ENCODE measurements around the gene FAM163A.
"Not testable (repeated sequence)": the region's sequence is repeated elsewhere in the genome, so short reads cannot be mapped to it uniquely, and the experiment has no call there.

The FAM163A gene

DNA sequence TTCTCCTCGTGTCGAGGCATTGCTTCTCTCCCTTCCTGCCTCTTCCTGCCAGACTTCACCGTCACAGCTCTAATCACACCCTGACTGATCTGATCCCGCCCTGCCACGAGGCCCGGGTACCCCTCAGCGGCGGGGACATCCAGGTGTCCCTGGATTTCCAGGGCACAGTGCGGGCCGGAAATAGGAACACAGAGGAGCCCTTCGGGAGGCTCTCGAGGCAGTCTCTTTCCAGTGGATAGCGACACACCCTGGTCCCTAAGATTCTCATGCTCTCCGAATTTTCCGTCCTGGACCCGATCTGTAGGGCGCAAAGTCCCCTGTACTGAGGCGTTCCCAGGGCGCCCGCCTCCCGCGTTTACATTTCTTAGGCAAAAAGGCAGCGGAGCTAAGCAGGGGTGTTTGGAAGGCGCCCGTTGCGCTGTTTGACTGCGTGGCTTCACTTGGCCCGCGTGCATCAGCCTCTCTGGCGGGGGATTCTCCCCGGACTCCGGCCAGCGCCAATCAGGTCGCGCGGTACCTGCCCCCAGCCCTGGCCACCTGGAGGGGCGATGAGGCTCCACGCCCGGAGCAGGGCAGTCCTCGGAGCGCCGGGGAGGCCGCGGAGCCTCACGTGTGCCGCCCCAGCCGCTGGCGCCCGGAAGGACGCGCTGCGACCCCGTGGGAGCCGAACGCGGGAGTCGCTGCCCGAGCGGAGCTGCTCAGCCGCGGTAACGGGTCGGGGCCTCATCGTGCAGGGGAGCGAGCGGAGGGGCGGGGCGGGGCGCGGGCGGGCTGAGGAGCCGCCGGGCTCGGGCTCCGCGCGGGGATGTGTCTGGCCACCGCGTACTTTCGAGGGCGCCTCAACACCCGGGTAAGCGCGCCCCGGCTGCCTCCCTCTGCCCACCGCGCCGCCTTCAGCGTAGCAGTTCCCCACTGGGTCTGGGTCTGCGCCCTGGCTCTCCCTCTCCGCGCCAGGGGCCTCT lies at the start of gene FAM163A:
TSS of gene FAM163A (plus strand) at position 575 of the 962 bp plus-strand sequence. CDS start 69,807 bp downstream, outside the sequence.
- peak; percentile 33 for ATAC-seq
- Mint-ChIP-seq H3K4me3 (no peak within 1 kb of the TSS), H3K36me3 (no peaks in the 10 kb centered on the region), H3K9me3 (no peaks in the 10 kb centered on the region), H3K4me1 (peaks cover 8% of the 10 kb centered on the region), H3K27ac (no peak within 1 kb of the TSS)
- no peak for DNase-seq (ENCODE audit: low spot score in 2 of 2)

DNA sequence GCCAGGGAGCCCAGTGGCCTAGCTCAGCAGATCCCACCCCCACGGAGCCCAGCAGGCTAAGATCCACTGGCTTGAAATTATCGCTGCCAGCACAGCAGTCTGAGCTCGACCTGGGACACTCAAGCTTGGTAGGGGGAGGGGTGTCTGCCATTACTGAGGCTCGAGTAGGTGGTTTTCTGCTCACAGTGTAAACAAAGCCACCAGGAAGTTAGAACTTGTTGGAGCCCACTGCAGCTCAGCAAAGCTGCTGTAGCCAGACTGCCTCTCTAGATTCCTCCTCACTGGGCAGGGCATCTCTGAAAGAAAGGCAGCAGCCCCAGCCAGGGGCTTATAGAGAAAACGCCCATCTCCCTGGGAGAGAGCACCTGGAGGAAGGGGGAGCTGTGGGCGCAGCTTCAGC lies 48.6 kb upstream of the FAM163A start:
- H3K27ac Mint-ChIP-seq; H3K36me3 Mint-ChIP-seq; H3K9me3 Mint-ChIP-seq; H3K4me1 Mint-ChIP-seq; H3K4me3 Mint-ChIP-seq; DNase-seq (ENCODE audit: low spot score in 2 of 2); ATAC-seq: not testable (repeated sequence)

DNA sequence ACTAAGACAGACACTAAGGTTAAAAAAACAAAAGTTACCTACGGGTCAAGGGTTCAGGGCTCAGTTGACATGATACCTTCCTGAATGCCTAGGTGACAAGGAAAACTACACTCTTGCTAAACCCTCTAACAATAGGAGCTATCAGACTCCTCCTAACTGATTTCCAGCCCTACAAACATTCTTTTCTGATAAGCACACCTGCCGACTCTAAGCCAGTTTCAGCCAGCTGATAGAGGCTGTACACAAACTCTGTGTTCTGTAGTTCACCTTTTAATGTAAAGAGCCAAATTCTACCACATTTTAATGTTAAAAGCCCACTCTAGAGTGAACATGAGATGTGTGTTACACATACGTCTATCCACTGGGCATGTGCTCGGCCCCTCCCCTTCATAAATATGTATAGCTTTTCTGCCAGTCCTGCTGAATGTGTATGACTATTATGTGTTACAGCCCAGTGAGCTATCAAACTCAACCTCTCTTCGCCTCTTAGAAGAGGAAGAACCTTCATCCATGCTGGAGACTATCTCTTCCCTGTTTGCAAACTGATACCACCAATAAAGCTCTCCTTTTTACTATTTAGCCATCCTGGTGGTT lies 40.0 kb upstream of the FAM163A start:
- H3K4me1 Mint-ChIP-seq: no peaks in the 10 kb centered on the region

GRCh38 chr1:179706339-179706941 lies 36.7 kb upstream of the FAM163A start:
- Mint-ChIP-seq H3K9me3 (no peaks in the 10 kb centered on the region), H3K27ac (no peak overlapping the region), H3K36me3 (no peaks in the 10 kb centered on the region), H3K4me1 (no peaks in the 10 kb centered on the region), H3K4me3 (no peak overlapping the region)
- ATAC-seq (no peak), DNase-seq (ENCODE audit: low spot score in 2 of 2) (peak; percentile 22 to 57)

More for the DNA sequence above, 40.0 kb upstream of the FAM163A start:
- H3K9me3 Mint-ChIP-seq: no peaks in the 10 kb centered on the region
- H3K27ac Mint-ChIP-seq: no peak overlapping the region
- DNase-seq (ENCODE audit: low spot score in 2 of 2): no peak
- H3K36me3 Mint-ChIP-seq: no peaks in the 10 kb centered on the region
- ATAC-seq: no peak
- no peak overlapping the region for H3K4me3 Mint-ChIP-seq

DNA sequence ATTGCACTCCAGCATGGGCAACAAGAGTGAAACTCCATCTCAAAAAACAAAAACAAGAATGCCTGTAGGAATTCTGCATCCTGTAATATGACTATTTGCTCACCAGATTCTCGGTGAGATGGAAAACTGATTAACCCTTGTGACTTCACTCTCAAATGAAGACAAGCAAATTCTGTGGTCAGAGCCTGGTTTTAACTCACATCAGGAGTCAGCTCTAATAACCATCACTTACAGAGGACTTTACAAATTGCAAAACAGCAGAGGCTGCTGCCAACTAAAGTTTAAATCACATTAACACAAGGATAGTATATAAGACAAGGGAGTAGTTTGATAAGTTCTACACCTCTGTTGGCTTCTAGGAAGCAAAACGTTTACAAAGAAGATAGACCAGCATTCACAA lies 35.7 kb upstream of the FAM163A start:
- Mint-ChIP-seq H3K9me3 (no peaks in the 10 kb centered on the region), H3K27ac (no peak overlapping the region), H3K4me3 (no peak overlapping the region), H3K36me3 (no peaks in the 10 kb centered on the region), H3K4me1 (no peaks in the 10 kb centered on the region)
- ATAC-seq (no peak), DNase-seq (ENCODE audit: low spot score in 2 of 2) (no peak)

- Mint-ChIP-seq H3K27ac (no peak overlapping the region), H3K36me3 (no peaks in the 10 kb centered on the region), H3K9me3 (no peaks in the 10 kb centered on the region), H3K4me3 (no peak overlapping the region), H3K4me1 (no peaks in the 10 kb centered on the region)
- DNase-seq (ENCODE audit: low spot score in 2 of 2) (no peak), ATAC-seq (no peak)
Observed at GRCh38 chr1:179708434-179709195, 34.5 kb upstream of the FAM163A start.

DNA sequence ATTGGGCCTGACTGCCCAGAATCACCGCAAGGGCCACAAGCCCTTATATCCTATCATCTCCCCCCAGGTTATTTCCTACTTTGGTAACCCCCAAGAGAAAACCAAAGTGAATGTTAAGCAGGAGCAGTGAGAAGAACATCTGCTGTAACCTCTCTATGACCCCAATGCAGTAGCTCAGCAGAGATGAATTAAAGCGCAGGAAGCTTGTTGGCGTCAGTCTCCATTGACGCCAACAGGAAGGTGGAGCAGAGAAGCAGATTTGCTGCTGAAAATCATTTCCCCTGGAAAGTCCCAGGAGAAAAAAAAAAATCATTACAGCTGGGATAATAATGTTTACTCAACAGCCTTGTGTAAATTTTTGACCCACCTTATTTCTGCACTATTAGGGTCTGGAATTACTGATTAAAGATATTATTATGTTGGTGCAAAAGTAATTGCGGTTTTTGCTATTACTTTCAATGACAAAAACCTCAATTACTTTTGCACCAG lies 33.2 kb upstream of the FAM163A start:
- no peak overlapping the region for H3K4me3 Mint-ChIP-seq
- ATAC-seq (no peak), DNase-seq (ENCODE audit: low spot score in 2 of 2) (no peak)
- no peaks in the 10 kb centered on the region for H3K36me3 Mint-ChIP-seq
- H3K27ac Mint-ChIP-seq: no peak overlapping the region
- H3K4me1 Mint-ChIP-seq: no peaks in the 10 kb centered on the region
- H3K9me3 Mint-ChIP-seq: peaks cover 9% of the 10 kb centered on the region

DNA sequence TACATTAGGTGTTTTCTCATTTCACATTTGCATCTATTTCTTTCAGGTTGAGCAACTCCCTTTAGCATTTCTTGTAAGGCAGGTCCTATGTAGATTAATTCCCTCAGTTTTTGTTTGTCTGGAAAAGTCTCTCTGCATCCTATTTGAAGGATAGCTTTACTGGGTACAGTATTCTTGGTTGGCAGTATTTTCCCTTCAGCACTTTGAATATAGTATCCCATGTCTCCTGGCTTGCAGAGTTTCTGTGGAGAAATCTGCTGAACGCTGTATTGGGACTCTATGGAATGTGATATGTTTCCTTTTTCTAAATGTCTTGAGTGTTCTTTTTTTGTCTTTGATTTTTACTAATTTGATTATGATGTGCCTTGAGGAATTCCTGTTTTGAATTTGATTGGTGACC lies 28.9 kb upstream of the FAM163A start:
- Mint-ChIP-seq H3K9me3 (peaks cover 26% of the 10 kb centered on the region), H3K36me3 (no peaks in the 10 kb centered on the region), H3K27ac (no peak overlapping the region), H3K4me3 (no peak overlapping the region), H3K4me1 (no peaks in the 10 kb centered on the region)
- DNase-seq (ENCODE audit: low spot score in 2 of 2) (no peak), ATAC-seq (no peak)

- ATAC-seq (no peak), DNase-seq (ENCODE audit: low spot score in 2 of 2) (no peak)
- Mint-ChIP-seq H3K9me3 (peaks cover 26% of the 10 kb centered on the region), H3K4me3 (no peak overlapping the region), H3K27ac (no peak overlapping the region), H3K4me1 (no peaks in the 10 kb centered on the region), H3K36me3 (no peaks in the 10 kb centered on the region)
Observed at GRCh38 chr1:179714623-179715022, 28.5 kb upstream of the FAM163A start.

DNA sequence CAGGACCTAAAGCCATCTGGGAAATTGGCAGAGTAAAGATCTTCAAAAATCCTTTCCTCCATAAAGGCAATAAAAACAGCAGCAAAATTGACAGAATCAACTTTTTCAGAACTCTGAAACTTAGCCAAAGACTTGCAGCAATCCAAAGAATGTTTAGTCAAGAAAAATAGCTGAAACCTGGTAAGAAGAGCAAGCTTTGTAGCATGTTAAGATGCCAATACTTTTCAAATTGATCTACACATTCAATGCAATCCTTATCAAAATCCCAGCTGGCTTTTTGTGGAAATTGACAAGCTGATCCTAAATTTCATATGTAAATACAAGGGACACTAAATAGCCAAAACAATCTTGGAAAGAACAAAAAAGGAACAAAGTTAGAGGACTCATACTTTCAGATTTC lies 23.8 kb upstream of the FAM163A start:
- H3K4me1 Mint-ChIP-seq: no peaks in the 10 kb centered on the region

DNA sequence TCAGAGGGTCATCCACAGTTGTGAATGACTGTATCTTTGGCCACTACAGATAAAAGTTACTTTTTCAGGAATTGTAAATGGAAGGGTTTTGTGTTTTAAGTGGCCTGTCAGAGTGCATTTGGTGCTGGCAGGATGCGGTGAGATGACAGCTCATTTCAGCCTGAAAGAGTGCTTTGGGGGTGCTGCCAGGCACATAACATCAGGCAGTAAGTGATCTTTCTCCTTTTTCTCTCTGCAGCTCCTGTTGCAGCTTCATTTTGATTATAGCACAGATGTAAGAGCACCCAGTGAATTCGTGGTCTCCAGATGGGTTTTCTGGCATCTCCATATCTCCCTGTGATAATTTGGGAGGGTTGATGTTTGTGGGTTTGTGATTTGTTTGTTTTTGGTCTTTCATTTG lies 14.8 kb upstream of the FAM163A start:
- Mint-ChIP-seq H3K36me3 (no peaks in the 10 kb centered on the region), H3K9me3 (no peaks in the 10 kb centered on the region), H3K4me3 (no peak overlapping the region), H3K27ac (no peak overlapping the region), H3K4me1 (no peaks in the 10 kb centered on the region)
- no peak for ATAC-seq
- DNase-seq (ENCODE audit: low spot score in 2 of 2): no peak

More for the DNA sequence above, 23.8 kb upstream of the FAM163A start:
- no peak for DNase-seq (ENCODE audit: low spot score in 2 of 2)
- H3K9me3 Mint-ChIP-seq: peaks cover 30% of the 10 kb centered on the region
- H3K4me3 Mint-ChIP-seq: no peak overlapping the region
- no peak overlapping the region for H3K27ac Mint-ChIP-seq
- ATAC-seq: no peak
- no peaks in the 10 kb centered on the region for H3K36me3 Mint-ChIP-seq

- no peaks in the 10 kb centered on the region for H3K4me1 Mint-ChIP-seq
- no peak overlapping the region for H3K27ac Mint-ChIP-seq
- H3K36me3 Mint-ChIP-seq: no peaks in the 10 kb centered on the region
- H3K9me3 Mint-ChIP-seq: no peaks in the 10 kb centered on the region
- no peak for ATAC-seq
- no peak for DNase-seq (ENCODE audit: low spot score in 2 of 2)
- H3K4me3 Mint-ChIP-seq: no peak overlapping the region
Observed at GRCh38 chr1:179729881-179730280, 13.2 kb upstream of the FAM163A start.

GRCh38 chr1:179731643-179732042 lies 11.4 kb upstream of the FAM163A start:
- no peak overlapping the region for H3K4me3 Mint-ChIP-seq
- no peak for ATAC-seq

DNA sequence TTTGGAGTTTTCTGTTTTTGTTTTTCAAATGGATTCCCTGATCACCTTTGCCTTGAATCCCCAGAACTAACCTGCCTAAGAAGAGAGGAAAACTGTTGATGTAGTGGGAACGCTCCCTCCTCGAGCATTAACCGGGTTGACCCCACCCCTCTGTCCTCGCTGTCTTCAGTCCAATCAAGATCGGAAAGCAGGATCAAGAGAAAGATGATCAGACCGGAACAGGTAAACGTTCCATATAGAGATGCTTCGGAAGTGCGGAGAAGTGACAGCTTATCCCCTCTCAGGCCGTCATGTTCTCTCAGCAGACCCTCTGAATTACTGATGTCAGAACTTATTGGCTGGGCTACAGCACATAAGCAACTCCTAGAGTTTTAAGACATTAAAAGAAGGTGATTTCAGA lies 800 bp upstream of the FAM163A start:
- Mint-ChIP-seq H3K36me3 (no peaks in the 10 kb centered on the region), H3K27ac (no peak overlapping the region), H3K4me1 (peaks cover 8% of the 10 kb centered on the region), H3K9me3 (no peaks in the 10 kb centered on the region), H3K4me3 (no peak overlapping the region)
- ATAC-seq: no peak
- DNase-seq (ENCODE audit: low spot score in 2 of 2): no peak

More at GRCh38 chr1:179731643-179732042, 11.4 kb upstream of the FAM163A start:
- no peaks in the 10 kb centered on the region for H3K4me1 Mint-ChIP-seq
- no peaks in the 10 kb centered on the region for H3K36me3 Mint-ChIP-seq
- no peaks in the 10 kb centered on the region for H3K9me3 Mint-ChIP-seq
- H3K27ac Mint-ChIP-seq: no peak overlapping the region
- DNase-seq (ENCODE audit: low spot score in 2 of 2): no peak

Measured in stimulated activated effector memory CD8-positive, alpha-beta T cell treated with anti-CD3 and anti-CD28 coated beads, Interleukin-12 subunit alpha, Interleukin-12 subunit beta, amount 100 ng/mL, for 72 hours (primary cell).